Lower lobe of right lung (tissue), 2 donors: Measurements from ENCODE around the gene DBH. TPM values are rescaled to one million over a fixed set of nuclear protein-coding genes. Genes with fewer than 3 reads are reported as not detected.

Experiments used
- ATAC-seq, 2 donors: fragments of 200-7000 bp; cut with Tn5 transposase; one replicate each; pipeline ENCODE4 v1.9.1; 2020 to 2022; ENCODE audit warnings: mild to moderate bottlenecking in 2 of 2, moderate library complexity in 2 of 2
- DNase-seq: peaks from one replicate; pipeline ENCODE4 v3.0.0-alpha.2; 2020
- H3K27ac ChIP-seq: fragments of 200-600 bp; one replicate; pipeline ENCODE4 v1.8.0; 2022
- H3K27me3 ChIP-seq: fragments of 200-600 bp; one replicate; pipeline ENCODE4 v1.8.0; 2022; ENCODE audit warnings: low read depth
- H3K36me3 ChIP-seq: fragments of 200-600 bp; one replicate; pipeline ENCODE4 v1.8.0; 2022; ENCODE audit warnings: mild to moderate bottlenecking
- H3K4me1 ChIP-seq: fragments of 200-600 bp; one replicate; pipeline ENCODE4 v1.8.0; 2022
- H3K4me3 ChIP-seq: fragments of 200-600 bp; one replicate; pipeline ENCODE4 v1.8.0; 2022; ENCODE audit warnings: mild to moderate bottlenecking
- H3K9me3 ChIP-seq: fragments of 200-600 bp; one replicate; pipeline ENCODE4 v1.8.0; 2022
- CTCF ChIP-seq: fragments of 200-600 bp; IDR thresholded peaks from one replicate; pipeline ENCODE4 v1.8.0; 2022; ENCODE audit warnings: antibody characterized with exemption, mild to moderate bottlenecking
- intact Hi-C: fragments of 100-400 bp; cut with DNase I; formaldehyde crosslinking; loops from one replicate; pipeline ENCODE4 v1.11.0; 2022
- total RNA-seq: library from RNA; stranded (reverse); fragmentation: NEBNext Ultra II Directional; extraction: Animal tissue kit (Norgen Biotek cat#: 25700); gene quantifications from one replicate; pipeline ENCODE4 v1.2.1, GENCODE V29; 2021
- donor health status: DM: no; HTN: yes; CAD: no; lungs with severe emphysema.

The DBH gene
- total RNA-seq, 1 donor from 2014 or later = not detected

- DNase-seq = peak; percentile 41
- intact Hi-C loops = no loop called here
- H3K27me3 ChIP-seq = no peaks in the 10 kb centered on the region
Measured at GRCh38 chr9:133680250-133680975, 44.2 kb downstream of the DBH start.

DNA sequence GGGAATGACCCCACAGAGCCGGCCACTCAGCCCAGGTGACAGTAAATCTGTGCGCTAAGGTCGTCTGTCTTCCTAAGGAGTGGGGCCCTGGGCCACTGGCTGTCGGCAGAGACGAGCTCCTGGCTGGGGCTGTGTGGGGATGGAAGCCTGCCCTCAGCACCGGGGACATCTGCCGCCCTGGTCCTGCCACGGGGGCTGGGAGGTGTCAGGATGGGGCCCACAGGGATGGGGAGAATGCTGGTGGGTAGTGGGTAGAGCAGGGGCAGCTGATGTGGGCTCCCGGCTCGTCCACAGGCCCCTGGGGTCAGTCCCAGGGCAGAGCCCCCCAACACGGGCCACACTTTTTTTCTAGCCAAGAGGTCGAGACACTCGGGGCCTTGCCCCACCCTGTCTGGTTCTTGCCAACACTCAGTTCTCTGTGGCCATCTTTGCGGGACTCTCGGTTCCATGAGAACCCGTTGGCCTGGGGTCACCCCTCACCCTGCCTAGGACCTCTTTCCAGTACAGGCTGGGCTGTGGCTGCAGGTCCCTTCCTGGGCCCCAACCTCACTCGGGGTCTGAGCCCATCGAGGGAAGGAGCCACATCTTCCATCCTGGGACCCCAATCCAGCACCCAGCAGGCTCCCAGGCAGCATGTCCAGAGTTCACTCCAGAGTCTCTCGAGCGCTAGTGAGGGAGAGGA lies 45.0 kb downstream of the DBH start:
- Histone ChIP-seq H3K9me3 (no peaks in the 10 kb centered on the region), H3K36me3 (no peaks in the 10 kb centered on the region), H3K27me3 (no peaks in the 10 kb centered on the region), H3K4me3 (no peak overlapping the region), H3K27ac (no peak overlapping the region), H3K4me1 (peaks cover 37% of the 10 kb centered on the region)
- ATAC-seq (no peak), DNase-seq (peak; percentile 37)
- intact Hi-C loops = no loop called here
- TF ChIP-seq CTCF = no peak

More at GRCh38 chr9:133680250-133680975, 44.2 kb downstream of the DBH start:
- H3K9me3 ChIP-seq = no peaks in the 10 kb centered on the region
- ATAC-seq = no peak
- TF ChIP-seq CTCF = no peak
- no peak overlapping the region for H3K4me3 ChIP-seq
- H3K4me1 ChIP-seq = peaks cover 37% of the 10 kb centered on the region
- no peak overlapping the region for H3K27ac ChIP-seq
- H3K36me3 ChIP-seq = no peaks in the 10 kb centered on the region

- Histone ChIP-seq H3K4me3 (no peak overlapping the region), H3K36me3 (no peaks in the 10 kb centered on the region), H3K9me3 (no peaks in the 10 kb centered on the region), H3K27me3 (no peaks in the 10 kb centered on the region), H3K4me1 (peaks cover 37% of the 10 kb centered on the region), H3K27ac (no peak overlapping the region)
- ATAC-seq (no peak), DNase-seq (peak; percentile 44)
- TF ChIP-seq CTCF = no peak
- intact Hi-C loops = no loop called here
Measured at GRCh38 chr9:133681658-133682306, 45.6 kb downstream of the DBH start.

DNA sequence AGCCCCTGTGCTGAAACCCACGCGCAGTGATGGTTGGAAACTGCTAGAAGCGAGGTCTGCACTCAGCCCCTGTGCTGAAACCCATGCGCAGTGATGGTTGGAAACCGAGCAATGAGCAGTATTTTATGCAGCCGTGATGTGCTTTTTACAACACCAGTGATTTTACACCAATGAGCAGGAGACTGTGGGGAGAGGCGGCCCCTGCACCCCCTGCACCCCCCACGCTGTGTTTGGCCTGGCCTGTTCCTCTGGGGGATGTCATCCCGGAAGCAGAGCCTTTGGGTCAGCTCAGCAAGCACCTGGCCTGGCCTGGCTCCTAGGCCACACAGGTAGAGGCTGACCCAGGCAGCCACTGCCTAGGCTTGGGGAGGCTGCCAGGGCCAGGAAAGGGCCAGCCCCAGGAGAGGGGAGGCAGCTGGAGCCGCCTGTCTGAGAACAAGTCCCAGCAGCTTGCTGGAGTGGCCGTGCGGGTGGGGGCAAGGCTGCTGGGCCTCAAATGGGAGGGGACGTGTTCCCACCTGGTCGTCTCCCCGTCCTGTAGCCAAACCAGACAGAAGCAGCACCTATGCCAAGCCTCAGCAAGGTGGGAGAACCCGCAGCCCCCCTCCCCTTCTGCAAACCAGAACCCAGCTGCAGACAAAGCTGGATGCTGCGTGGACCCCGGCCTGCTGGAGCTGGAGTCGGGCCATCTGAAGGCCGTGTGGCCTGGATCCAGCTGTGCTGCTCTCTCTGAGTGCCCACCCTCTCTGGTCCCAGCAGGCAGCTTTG lies 46.8 kb downstream of the DBH start:
- Histone ChIP-seq H3K27ac (peak overlapping the region; percentile 76), H3K36me3 (no peaks in the 10 kb centered on the region), H3K4me3 (no peak overlapping the region), H3K4me1 (peaks cover 37% of the 10 kb centered on the region), H3K27me3 (no peaks in the 10 kb centered on the region), H3K9me3 (no peaks in the 10 kb centered on the region)
- intact Hi-C loops = no loop called here
- DNase-seq (peak; percentile 43), ATAC-seq (no peak)
- TF ChIP-seq CTCF = no peak

DNA sequence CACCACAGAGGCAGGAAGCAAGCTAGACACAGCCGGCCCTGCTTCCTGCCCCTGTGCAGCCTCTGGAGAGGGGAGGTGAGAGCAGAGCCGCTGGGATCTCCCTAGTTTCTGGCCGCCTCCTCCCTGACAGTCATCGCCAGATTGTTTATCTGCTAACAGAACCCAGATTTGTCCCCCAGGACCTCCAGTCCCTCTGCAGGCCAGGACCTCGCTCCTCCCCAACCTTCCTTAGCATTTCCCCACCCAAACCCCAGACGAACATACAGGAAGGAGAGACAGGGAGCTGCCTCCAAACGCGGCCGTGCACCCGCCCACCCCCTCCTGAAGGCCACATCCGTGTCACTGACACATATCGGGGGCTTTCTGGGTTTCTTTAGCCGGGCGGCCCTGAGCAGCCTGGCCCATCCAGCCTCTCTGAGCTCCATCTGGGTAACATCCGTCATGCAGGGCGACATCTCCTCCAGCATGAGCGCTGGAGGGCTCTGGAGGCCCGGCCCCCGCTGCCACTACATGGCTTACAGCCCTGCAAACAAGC lies 47.5 kb downstream of the DBH start:
- ATAC-seq (peak in 1 of 2 donors; percentile 35), DNase-seq (peak; percentile 43)
- Histone ChIP-seq H3K4me3 (no peak overlapping the region), H3K36me3 (no peaks in the 10 kb centered on the region), H3K27me3 (no peaks in the 10 kb centered on the region), H3K27ac (peak overlapping the region; percentile 76), H3K9me3 (no peaks in the 10 kb centered on the region), H3K4me1 (peaks cover 37% of the 10 kb centered on the region)
- TF ChIP-seq CTCF = no peak
- intact Hi-C loops = no loop called here
